HEK293T (cell line): Measurements from ENCODE around the gene ZNF343.
"Not testable (repeated sequence)": the region's sequence is repeated elsewhere in the genome, so short reads cannot be mapped to it uniquely, and the experiment has no call there.

ENCODE experiments used
- ARNT ChIP-seq: fragments of 450-650 bp; IDR thresholded peaks from 2 replicates; pipeline ENCODE4 v1.6.1; 2017; ENCODE audit warnings: mild to moderate bottlenecking
- BHLHE40 ChIP-seq: fragments of 450-650 bp; IDR thresholded peaks from 2 replicates; pipeline ENCODE4 v1.6.1; 2016; ENCODE audit warnings: mild to moderate bottlenecking, moderate library complexity, borderline replicate concordance
- FOXA1 ChIP-seq: fragments of 450-650 bp; IDR thresholded peaks from 2 replicates; pipeline ENCODE4 v1.6.1; 2016; ENCODE audit warnings: mild to moderate bottlenecking
- FOXM1 ChIP-seq: fragments of 450-650 bp; IDR thresholded peaks from 2 replicates; pipeline ENCODE4 v1.6.1; 2017; ENCODE audit warnings: mild to moderate bottlenecking, borderline replicate concordance
- NFRKB ChIP-seq: fragments of 450-650 bp; IDR thresholded peaks from 2 replicates; pipeline ENCODE4 v1.6.1; 2016; ENCODE audit warnings: mild to moderate bottlenecking, moderate library complexity
- SP1 ChIP-seq: fragments of 450-650 bp; IDR thresholded peaks from 2 replicates; pipeline ENCODE4 v1.6.1; 2017

DNA sequence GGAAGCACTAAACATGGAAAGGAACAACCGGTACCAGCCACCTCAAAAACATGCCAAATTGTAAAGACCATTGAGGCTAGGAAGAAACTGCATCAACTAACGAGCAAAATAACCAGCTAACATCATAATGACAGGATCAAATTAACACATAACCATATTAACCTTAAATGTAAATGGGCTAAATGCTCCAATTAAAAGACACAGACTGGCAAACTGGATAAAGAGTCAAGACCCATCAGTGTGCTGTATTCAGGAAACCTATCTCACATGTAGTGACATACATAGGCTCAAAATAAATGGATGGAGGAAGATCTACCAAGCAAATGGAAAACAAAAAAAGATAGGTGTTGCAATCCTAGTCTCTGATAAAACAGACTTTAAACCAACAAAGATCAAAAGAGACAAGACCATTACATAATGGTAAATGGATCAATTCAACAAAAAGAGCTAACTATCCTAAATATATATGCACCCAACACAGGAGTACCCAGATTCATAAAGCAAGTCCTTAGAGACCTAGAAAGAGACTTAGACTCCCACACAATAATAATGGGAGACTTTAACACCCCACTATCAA is 5.8 kb downstream of the ZNF343 start:
- TF ChIP-seq FOXA1, BHLHE40, FOXM1, ARNT, NFRKB, SP1: not testable (repeated sequence)
